ENCODE data around the gene KCNAB2.

GRCh38 chr1:6084781-6085495, 39.2 kb downstream of the KCNAB2 start:
- TF ChIP-seq CTCF (conservative IDR thresholded peaks at IDR 0.05; ENCODE audit: low read depth, low read length) (no peak), EZH2 (IDR thresholded peaks at IDR 0.05; ENCODE audit: low read length, unreplicated experiment) (no peak), EZH2phosphoT487 (IDR thresholded peaks at IDR 0.05; ENCODE audit: borderline replicate concordance, low read length) (no peak)
